SK-N-SH (cell line): ENCODE results near the gene DCAF8L2. TPM values are rescaled to one million over a fixed set of nuclear protein-coding genes. Genes with fewer than 3 reads are reported as not detected.

Experiments
- CTCF ChIA-PET: fragments of 300-600, 350-600 bp; formaldehyde crosslinking; extraction: SDS; loops from one replicate; lab custom pipeline; 2021; lab: Yijun Ruan, JAX
- POLR2A ChIA-PET: fragments of 350-600 bp; sonication (Branson Sonifier 250); formaldehyde crosslinking; extraction: SDS; loops from one replicate; lab custom pipeline; 2020; ENCODE audit warnings: antibody characterized with exemption, inconsistent platforms; lab: Yijun Ruan, JAX
- DNase-seq: peaks from one replicate; pipeline ENCODE4 v3.0.0; 2012
- H2AFZ ChIP-seq: fragments of 200-600 bp; sonication (generic); 2 replicates; pipeline ENCODE4 v1.8.1; 2016; ENCODE audit warnings: antibody characterized with exemption, mild to moderate bottlenecking, low read depth
- H3F3A ChIP-seq: fragments of 200-600 bp; sonication (generic); replicated peaks from 2 replicates; pipeline ENCODE3; 2016; ENCODE audit warnings: antibody characterized with exemption, mild to moderate bottlenecking; ENCODE audit not compliant: insufficient read depth
- H3K27ac ChIP-seq, 2 experiments: fragments of 200-500 bp in 1 of 2; fragments of 200-600 bp in 1 of 2; sonication (Bioruptor generic) in 1 of 2; sonication (generic), shearing (Covaris generic) in 1 of 2; 2 replicates each; pipeline versions ENCODE4 v1.5.1 to v1.6.1; 2014 to 2016; ENCODE audit warnings: low read depth in 2 of 2, inconsistent platforms in 1 of 2, low read length in 1 of 2, mild to moderate bottlenecking in 1 of 2, mixed read lengths in 1 of 2
- H3K27me3 ChIP-seq: fragments of 200-600 bp; sonication (generic), shearing (Covaris generic); 2 replicates; pipeline ENCODE4 v1.6.1; 2016; ENCODE audit warnings: mixed run types; ENCODE audit not compliant: insufficient read depth
- H3K36me3 ChIP-seq, 2 experiments: fragments of 200-500 bp in 1 of 2; fragments of 200-600 bp in 1 of 2; sonication (Bioruptor generic) in 1 of 2; sonication (generic) in 1 of 2; replicated peaks in 1 of 2; 2 replicates each; pipeline versions ENCODE3 to v1.5.1; 2014 to 2016; ENCODE audit warnings: low read length in 1 of 2, mild to moderate bottlenecking in 1 of 2; ENCODE audit not compliant: insufficient read depth in 2 of 2, control insufficient read depth in 1 of 2
- H3K4me1 ChIP-seq, 2 experiments: fragments of 200-500 bp in 1 of 2; fragments of 200-600 bp in 1 of 2; sonication (Bioruptor generic) in 1 of 2; sonication (generic), shearing (Covaris generic) in 1 of 2; 2 replicates each; pipeline versions ENCODE4 v1.5.1 to v1.6.1; 2014 to 2016; ENCODE audit warnings: low read depth in 1 of 2, low read length in 1 of 2, mixed run types in 1 of 2; ENCODE audit not compliant: insufficient read depth in 2 of 2, control insufficient read depth in 1 of 2
- H3K4me2 ChIP-seq: fragments of 200-600 bp; sonication (generic), shearing (Covaris generic); 2 replicates; pipeline ENCODE4 v1.6.1; 2017; ENCODE audit warnings: mixed run types
- H3K4me3 ChIP-seq, 2 experiments: fragments of 200-500 bp in 1 of 2; fragments of 200-600 bp in 1 of 2; sonication (Bioruptor generic) in 1 of 2; sonication (generic), shearing (Covaris generic) in 1 of 2; 2 replicates each; pipeline versions ENCODE4 v1.5.1 to v1.8.1; 2014 to 2016; ENCODE audit warnings: low read depth in 2 of 2, inconsistent platforms in 1 of 2, low read length in 1 of 2, mild to moderate bottlenecking in 1 of 2, mixed read lengths in 1 of 2, moderate library complexity in 1 of 2
- H3K79me2 ChIP-seq: fragments of 200-600 bp; sonication (generic); 2 replicates; pipeline ENCODE4 v1.8.1; 2017; ENCODE audit warnings: mild to moderate bottlenecking; ENCODE audit not compliant: insufficient read depth
- H3K9ac ChIP-seq: fragments of 200-600 bp; sonication (generic); 2 replicates; pipeline ENCODE4 v1.6.1; 2017; ENCODE audit warnings: mixed run types
- H3K9me2 ChIP-seq: fragments of 200-600 bp; sonication (generic); 2 replicates; pipeline ENCODE4 v1.6.1; 2017; ENCODE audit warnings: mixed run types
- H3K9me3 ChIP-seq: fragments of 200-600 bp; sonication (generic); 2 replicates; pipeline ENCODE4 v1.6.1; 2017; ENCODE audit warnings: mixed run types, mild to moderate bottlenecking, moderate library complexity
- H4K20me1 ChIP-seq: fragments of 200-600 bp; sonication (generic); 2 replicates; pipeline ENCODE4 v1.6.1; 2017; ENCODE audit warnings: mild to moderate bottlenecking, mixed run types; ENCODE audit not compliant: insufficient read depth
- FOXM1 ChIP-seq: IDR thresholded peaks from 2 replicates; pipeline ENCODE4 v1.4.0; 2012; ENCODE audit warnings: low read depth, mild to moderate bottlenecking
- GABPA ChIP-seq: IDR thresholded peaks from 2 replicates; pipeline ENCODE4 v1.4.0; 2012; ENCODE audit warnings: low read depth, mild to moderate bottlenecking
- JUND ChIP-seq: IDR thresholded peaks from 2 replicates; pipeline ENCODE4 v1.4.0; 2012
- NRF1 ChIP-seq: IDR thresholded peaks from 2 replicates; pipeline ENCODE4 v1.6.1; 2012; ENCODE audit warnings: low read depth, mild to moderate bottlenecking, low read length
- POLR2AphosphoS5 ChIP-seq: IDR thresholded peaks from 2 replicates; pipeline ENCODE4 v1.6.1; 2012; ENCODE audit warnings: low read depth, low read length
- RAD21 ChIP-seq: IDR thresholded peaks from 2 replicates; pipeline ENCODE4 v1.6.1; 2012; ENCODE audit warnings: mild to moderate bottlenecking, low read length
- RFX5 ChIP-seq: IDR thresholded peaks from 2 replicates; pipeline ENCODE4 v1.6.1; 2012; ENCODE audit warnings: mild to moderate bottlenecking, improper control_type of control experiment, low read length
- RXRA ChIP-seq: IDR thresholded peaks from 2 replicates; pipeline ENCODE4 v1.4.0; 2012; ENCODE audit warnings: low read depth, mild to moderate bottlenecking, borderline replicate concordance
- SMC3 ChIP-seq: IDR thresholded peaks from 2 replicates; pipeline ENCODE4 v1.6.1; 2012; ENCODE audit warnings: low read depth, low read length, improper control_type of control experiment
- TAF1 ChIP-seq: IDR thresholded peaks from 2 replicates; pipeline ENCODE4 v1.6.1; 2012; ENCODE audit warnings: low read depth, mild to moderate bottlenecking, low read length, moderate library complexity, borderline replicate concordance
- TCF12 ChIP-seq: IDR thresholded peaks from 2 replicates; pipeline ENCODE4 v1.4.0; 2012
- TEAD4 ChIP-seq: IDR thresholded peaks from 2 replicates; pipeline ENCODE4 v1.4.0; 2012; ENCODE audit warnings: mild to moderate bottlenecking, borderline replicate concordance; ENCODE audit not compliant: insufficient read depth
- WGBS: methylation state at CpG from one replicate; pipeline ENCODE4 v1.1.6; 2017; ENCODE audit warnings: low lambda C conversion rate; 5-methylcytosine and 5-hydroxymethylcytosine counted together
- polyA plus RNA-seq, 3 experiments: library from polyadenylated mRNA; depleted of rRNA; stranded (reverse); fragments of >200 nt; gene quantifications; 2 replicates each; pipeline ENCODE4 v1.2.3, GENCODE V29; 2012
- TF ChIP-seq, protein P1 (sequence below): IDR thresholded peaks from 2 replicates; pipeline ENCODE4 v1.4.0; 2012; ENCODE audit warnings: low read depth
- TF ChIP-seq, protein P2 (sequence below): IDR thresholded peaks from 2 replicates; pipeline ENCODE4 v1.4.0; 2012; ENCODE audit warnings: low read depth, borderline replicate concordance
- TF ChIP-seq, protein P3 (sequence below): fragments of 150-350 bp; IDR thresholded peaks from 2 replicates; pipeline ENCODE4 v1.6.1; 2016; ENCODE audit warnings: mild to moderate bottlenecking, low read depth, low read length
- TF ChIP-seq, protein P4 (sequence below): IDR thresholded peaks from 2 replicates; pipeline ENCODE4 v1.4.0; 2012; ENCODE audit warnings: low read depth, borderline replicate concordance

Gene DCAF8L2
- polyA plus RNA-seq, 1 of the 3 experiments (the other 2 are of a cell fraction) = 0.33 TPM

DNA sequence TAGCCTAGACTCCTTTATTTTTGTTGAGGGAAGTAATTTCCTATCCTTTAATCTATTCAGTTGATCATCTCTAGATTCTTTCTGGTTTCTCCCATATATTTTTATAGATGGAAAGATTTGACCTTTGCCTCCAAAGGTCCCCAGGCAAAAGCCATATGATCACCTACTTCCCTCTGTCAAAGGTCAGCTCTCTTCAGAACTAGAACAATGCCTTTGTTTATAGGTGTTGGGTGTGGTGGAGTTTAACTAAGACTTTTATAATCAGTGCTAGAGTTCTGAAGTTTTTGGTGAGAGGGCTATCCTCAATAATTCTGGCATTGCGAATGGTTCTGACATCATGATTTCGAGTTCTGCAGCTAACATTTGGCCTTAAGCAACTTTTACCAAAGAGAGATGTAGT lies 19.0 kb upstream of the DCAF8L2 start:
- no peaks in the 10 kb centered on the region for H3K79me2 ChIP-seq
- no peaks in the 10 kb centered on the region for H3K9me2 ChIP-seq
- no peak overlapping the region for H3K9ac ChIP-seq
- H2AFZ ChIP-seq = no peak overlapping the region
- H3K4me1 ChIP-seq = no peaks in the 10 kb centered on the region
- ChIA-PET POLR2A (no interaction called here), CTCF (interaction anchor here (0.7 kb wide), 2 partner anchors 9 to 17 kb away, joined by 3 to 5 read pairs; no protein-coding TSS in a partner anchor)
- no peaks in the 10 kb centered on the region for H3K9me3 ChIP-seq
- TF ChIP-seq GABPA (no peak), RXRA (no peak), SMC3 (no peak), TCF12 (no peak), RFX5 (no peak), TEAD4 (no peak), TAF1 (no peak), FOXM1 (no peak), POLR2AphosphoS5 (no peak)
- TF ChIP-seq, all 33 proteins: peak for 0
- no peaks in the 10 kb centered on the region for H3K36me3 ChIP-seq
- no peak for DNase-seq
- no peaks in the 10 kb centered on the region for H4K20me1 ChIP-seq
- H3K27me3 ChIP-seq = no peaks in the 10 kb centered on the region
- no peak overlapping the region for H3K4me2 ChIP-seq
- WGBS = 0% methylated on average over 2 of the region's 2 CpGs
- no peak overlapping the region for H3K4me3 ChIP-seq
- no peak overlapping the region for H3K27ac ChIP-seq
- no peaks in the 10 kb centered on the region for H3F3A ChIP-seq

DNA sequence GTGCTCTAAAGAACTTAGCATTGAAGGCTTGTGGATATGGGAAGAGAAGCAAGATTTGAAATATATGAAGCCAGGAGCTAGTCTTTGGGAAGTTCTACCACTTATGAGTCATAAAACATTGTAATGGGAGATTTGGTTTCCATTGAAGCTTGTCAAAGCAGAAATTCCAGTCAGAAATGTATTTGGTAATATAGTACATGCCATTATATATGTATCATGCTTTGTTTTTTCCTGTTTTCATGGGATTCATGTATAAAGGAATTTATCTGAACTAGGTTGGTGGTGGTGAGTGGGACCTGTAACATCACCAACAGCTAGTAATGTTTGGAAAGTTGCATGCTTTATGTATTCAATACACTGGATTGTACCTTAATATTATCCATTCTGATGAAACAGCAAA lies 14.6 kb upstream of the DCAF8L2 start:
- TF ChIP-seq JUND (no peak), RAD21 (no peak), FOXM1 (no peak), GABPA (no peak), NRF1 (no peak)
- TF ChIP-seq, protein P1, sequence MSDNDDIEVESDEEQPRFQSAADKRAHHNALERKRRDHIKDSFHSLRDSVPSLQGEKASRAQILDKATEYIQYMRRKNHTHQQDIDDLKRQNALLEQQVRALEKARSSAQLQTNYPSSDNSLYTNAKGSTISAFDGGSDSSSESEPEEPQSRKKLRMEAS = no peak
- TF ChIP-seq, protein P2, sequence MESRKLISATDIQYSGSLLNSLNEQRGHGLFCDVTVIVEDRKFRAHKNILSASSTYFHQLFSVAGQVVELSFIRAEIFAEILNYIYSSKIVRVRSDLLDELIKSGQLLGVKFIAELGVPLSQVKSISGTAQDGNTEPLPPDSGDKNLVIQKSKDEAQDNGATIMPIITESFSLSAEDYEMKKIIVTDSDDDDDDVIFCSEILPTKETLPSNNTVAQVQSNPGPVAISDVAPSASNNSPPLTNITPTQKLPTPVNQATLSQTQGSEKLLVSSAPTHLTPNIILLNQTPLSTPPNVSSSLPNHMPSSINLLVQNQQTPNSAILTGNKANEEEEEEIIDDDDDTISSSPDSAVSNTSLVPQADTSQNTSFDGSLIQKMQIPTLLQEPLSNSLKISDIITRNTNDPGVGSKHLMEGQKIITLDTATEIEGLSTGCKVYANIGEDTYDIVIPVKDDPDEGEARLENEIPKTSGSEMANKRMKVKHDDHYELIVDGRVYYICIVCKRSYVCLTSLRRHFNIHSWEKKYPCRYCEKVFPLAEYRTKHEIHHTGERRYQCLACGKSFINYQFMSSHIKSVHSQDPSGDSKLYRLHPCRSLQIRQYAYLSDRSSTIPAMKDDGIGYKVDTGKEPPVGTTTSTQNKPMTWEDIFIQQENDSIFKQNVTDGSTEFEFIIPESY = no peak
- TF ChIP-seq, protein P3, sequence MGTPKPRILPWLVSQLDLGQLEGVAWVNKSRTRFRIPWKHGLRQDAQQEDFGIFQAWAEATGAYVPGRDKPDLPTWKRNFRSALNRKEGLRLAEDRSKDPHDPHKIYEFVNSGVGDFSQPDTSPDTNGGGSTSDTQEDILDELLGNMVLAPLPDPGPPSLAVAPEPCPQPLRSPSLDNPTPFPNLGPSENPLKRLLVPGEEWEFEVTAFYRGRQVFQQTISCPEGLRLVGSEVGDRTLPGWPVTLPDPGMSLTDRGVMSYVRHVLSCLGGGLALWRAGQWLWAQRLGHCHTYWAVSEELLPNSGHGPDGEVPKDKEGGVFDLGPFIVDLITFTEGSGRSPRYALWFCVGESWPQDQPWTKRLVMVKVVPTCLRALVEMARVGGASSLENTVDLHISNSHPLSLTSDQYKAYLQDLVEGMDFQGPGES = no peak
- TF ChIP-seq, protein P4, sequence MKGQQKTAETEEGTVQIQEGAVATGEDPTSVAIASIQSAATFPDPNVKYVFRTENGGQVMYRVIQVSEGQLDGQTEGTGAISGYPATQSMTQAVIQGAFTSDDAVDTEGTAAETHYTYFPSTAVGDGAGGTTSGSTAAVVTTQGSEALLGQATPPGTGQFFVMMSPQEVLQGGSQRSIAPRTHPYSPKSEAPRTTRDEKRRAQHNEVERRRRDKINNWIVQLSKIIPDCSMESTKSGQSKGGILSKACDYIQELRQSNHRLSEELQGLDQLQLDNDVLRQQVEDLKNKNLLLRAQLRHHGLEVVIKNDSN = no peak
- ChIA-PET POLR2A (no interaction called here), CTCF (interaction anchor here (2.5 kb wide), 1 partner anchor 44 kb away, joined by 8 read pairs; no protein-coding TSS in a partner anchor)

More for the DNA sequence above, 14.6 kb upstream of the DCAF8L2 start:
- H4K20me1 ChIP-seq = no peaks in the 10 kb centered on the region
- no peaks in the 10 kb centered on the region for H3K79me2 ChIP-seq
- no peaks in the 10 kb centered on the region for H3K9me3 ChIP-seq
- no peaks in the 10 kb centered on the region for H3K36me3 ChIP-seq
- H3K9ac ChIP-seq = no peak overlapping the region
- H3K4me2 ChIP-seq = no peak overlapping the region
- H2AFZ ChIP-seq = no peak overlapping the region
- H3K4me3 ChIP-seq = no peak overlapping the region
- no peaks in the 10 kb centered on the region for H3K4me1 ChIP-seq
- H3K27me3 ChIP-seq = no peaks in the 10 kb centered on the region
- H3F3A ChIP-seq = no peaks in the 10 kb centered on the region
- no peak overlapping the region for H3K27ac ChIP-seq
- no peaks in the 10 kb centered on the region for H3K9me2 ChIP-seq
- no peak for DNase-seq
